ENCODE data around the gene IQCN. TPM values are rescaled to one million over a fixed set of nuclear protein-coding genes. Genes with fewer than 3 reads are reported as not detected.

The IQCN gene
- polyA plus RNA-seq, 1 donor: 5.5 TPM

- H3K4me1 ChIP-seq (ENCODE audit: control insufficient read depth, insufficient read depth, low read length): peaks cover 40% of the 10 kb centered on the region
- no CpG with 5 or more reads among the region's 26 CpGs for WGBS (ENCODE audit: insufficient coverage, low lambda C conversion rate)
- no peaks in the 10 kb centered on the region for H3K9me3 ChIP-seq (ENCODE audit: control insufficient read depth, low read depth, low read length)
- no peak overlapping the region for H3K27ac ChIP-seq (ENCODE audit: low read length)
- H3K4me3 ChIP-seq (ENCODE audit: low read length): no peak overlapping the region
- H3K27me3 ChIP-seq (ENCODE audit: control insufficient read depth, insufficient read depth, low read length): no peaks in the 10 kb centered on the region
- no peak for DNase-seq
- no peaks in the 10 kb centered on the region for H3K36me3 ChIP-seq (ENCODE audit: control insufficient read depth, insufficient read depth, low read length)
Measured at GRCh38 chr19:18287836-18288772, 13.9 kb upstream of the IQCN start.

DNA sequence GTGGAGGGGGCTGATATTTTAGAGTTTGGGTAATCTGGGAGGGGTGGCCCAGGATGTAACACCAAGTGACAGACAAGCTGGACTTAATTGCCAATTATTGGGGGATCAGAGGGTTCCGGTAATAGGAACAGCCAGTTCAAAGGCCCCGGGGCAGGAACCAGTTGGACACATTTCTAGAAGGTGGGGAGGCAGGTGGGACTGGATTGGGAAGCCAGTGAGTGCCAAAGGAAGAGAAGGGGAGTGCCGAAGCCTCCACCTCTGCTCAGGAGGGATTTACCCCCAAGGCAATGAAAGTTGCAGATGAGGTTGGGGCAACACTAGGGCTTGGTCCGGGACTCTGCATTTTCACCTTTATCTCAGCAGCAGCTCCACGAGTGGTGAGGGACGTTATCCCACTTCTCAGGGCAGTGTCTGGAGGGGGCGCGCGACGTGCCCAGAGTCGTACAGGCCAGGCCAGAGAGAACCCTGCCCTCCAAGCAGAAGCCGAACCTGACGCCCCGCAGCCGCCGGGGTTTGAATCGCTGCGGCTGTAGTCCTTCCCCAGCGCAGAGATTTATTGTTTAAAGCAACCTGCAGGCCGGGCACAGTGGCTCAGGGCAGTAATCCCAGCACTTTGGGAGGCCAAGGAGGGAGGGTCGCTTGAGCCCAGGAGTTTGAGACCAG lies 12.9 kb upstream of the IQCN start:
- H3K27ac ChIP-seq (ENCODE audit: low read length): no peak overlapping the region
- WGBS (ENCODE audit: insufficient coverage, low lambda C conversion rate): no CpG with 5 or more reads among the region's 21 CpGs

DNA sequence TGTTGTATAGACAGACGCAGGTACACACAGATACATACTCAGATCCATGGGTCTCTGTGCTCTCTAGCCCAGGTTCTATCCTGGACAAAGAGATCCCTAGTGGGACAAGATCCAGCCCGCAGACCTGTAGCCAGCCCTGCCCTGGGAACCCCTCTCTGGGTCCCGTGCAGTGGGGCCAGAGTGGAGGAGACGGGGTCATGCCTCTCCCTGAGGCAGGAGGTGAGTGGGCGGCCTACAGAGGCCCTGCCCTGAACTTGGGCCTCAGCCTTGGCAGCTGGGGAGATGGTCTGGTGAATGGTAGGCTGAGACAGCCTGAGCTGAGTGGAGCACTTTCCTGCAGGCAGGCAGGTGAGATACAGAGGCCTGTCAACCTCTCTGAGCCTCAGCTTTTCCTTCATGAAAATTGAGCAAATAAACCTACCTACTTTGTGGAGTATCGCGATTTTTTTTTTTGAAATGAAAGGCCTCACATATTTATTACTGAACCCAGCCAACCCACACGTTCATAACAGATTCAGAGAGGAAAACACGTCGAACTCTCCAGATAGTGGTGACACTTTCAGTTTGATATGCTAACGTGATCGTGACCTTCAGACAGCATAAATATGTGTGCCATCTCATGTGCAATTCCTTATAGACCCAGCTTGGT lies 10.6 kb upstream of the IQCN start:
- H3K9me3 ChIP-seq (ENCODE audit: control insufficient read depth, low read depth, low read length): no peaks in the 10 kb centered on the region
- H3K4me1 ChIP-seq (ENCODE audit: control insufficient read depth, insufficient read depth, low read length): peaks cover 34% of the 10 kb centered on the region
- no peaks in the 10 kb centered on the region for H3K27me3 ChIP-seq (ENCODE audit: control insufficient read depth, insufficient read depth, low read length)
- peak overlapping the region; percentile 67 for H3K27ac ChIP-seq (ENCODE audit: low read length)
- H3K36me3 ChIP-seq (ENCODE audit: control insufficient read depth, insufficient read depth, low read length): no peaks in the 10 kb centered on the region
- no peak overlapping the region for H3K4me3 ChIP-seq (ENCODE audit: low read length)
- peak in 1 of 2 donors; percentile 64 for DNase-seq
- WGBS (ENCODE audit: insufficient coverage, low lambda C conversion rate): no CpG with 5 or more reads among the region's 12 CpGs

More for the DNA sequence above, 12.9 kb upstream of the IQCN start:
- DNase-seq: no peak
- Histone ChIP-seq H3K36me3 (ENCODE audit: control insufficient read depth, insufficient read depth, low read length) (no peaks in the 10 kb centered on the region), H3K4me3 (ENCODE audit: low read length) (no peak overlapping the region), H3K9me3 (ENCODE audit: control insufficient read depth, low read depth, low read length) (no peaks in the 10 kb centered on the region), H3K4me1 (ENCODE audit: control insufficient read depth, insufficient read depth, low read length) (peaks cover 43% of the 10 kb centered on the region), H3K27me3 (ENCODE audit: control insufficient read depth, insufficient read depth, low read length) (no peaks in the 10 kb centered on the region)

- Histone ChIP-seq H3K9me3 (ENCODE audit: control insufficient read depth, low read depth, low read length) (no peaks in the 10 kb centered on the region), H3K36me3 (ENCODE audit: control insufficient read depth, insufficient read depth, low read length) (peaks cover 10% of the 10 kb centered on the region), H3K27ac (ENCODE audit: low read length) (peak overlapping the region; percentile 99), H3K4me1 (ENCODE audit: control insufficient read depth, insufficient read depth, low read length) (peaks cover 40% of the 10 kb centered on the region), H3K4me3 (ENCODE audit: low read length) (no peak overlapping the region), H3K27me3 (ENCODE audit: control insufficient read depth, insufficient read depth, low read length) (no peaks in the 10 kb centered on the region)
- WGBS (ENCODE audit: insufficient coverage, low lambda C conversion rate): no CpG with 5 or more reads among the region's 5 CpGs
- no peak for DNase-seq
Measured at GRCh38 chr19:18283338-18283737, 9.1 kb upstream of the IQCN start.

GRCh38 chr19:18282788-18283141 lies 8.5 kb upstream of the IQCN start:
- H3K36me3 ChIP-seq (ENCODE audit: control insufficient read depth, insufficient read depth, low read length): peaks cover 16% of the 10 kb centered on the region
- no peaks in the 10 kb centered on the region for H3K27me3 ChIP-seq (ENCODE audit: control insufficient read depth, insufficient read depth, low read length)
- peak overlapping the region; percentile 39 for H3K4me3 ChIP-seq (ENCODE audit: low read length)
- WGBS (ENCODE audit: insufficient coverage, low lambda C conversion rate): no CpG with 5 or more reads among the region's 4 CpGs
- H3K4me1 ChIP-seq (ENCODE audit: control insufficient read depth, insufficient read depth, low read length): peaks cover 40% of the 10 kb centered on the region
- DNase-seq: peak; percentile 91 to 94
- no peaks in the 10 kb centered on the region for H3K9me3 ChIP-seq (ENCODE audit: control insufficient read depth, low read depth, low read length)
- peak overlapping the region; percentile 99 for H3K27ac ChIP-seq (ENCODE audit: low read length)

DNA sequence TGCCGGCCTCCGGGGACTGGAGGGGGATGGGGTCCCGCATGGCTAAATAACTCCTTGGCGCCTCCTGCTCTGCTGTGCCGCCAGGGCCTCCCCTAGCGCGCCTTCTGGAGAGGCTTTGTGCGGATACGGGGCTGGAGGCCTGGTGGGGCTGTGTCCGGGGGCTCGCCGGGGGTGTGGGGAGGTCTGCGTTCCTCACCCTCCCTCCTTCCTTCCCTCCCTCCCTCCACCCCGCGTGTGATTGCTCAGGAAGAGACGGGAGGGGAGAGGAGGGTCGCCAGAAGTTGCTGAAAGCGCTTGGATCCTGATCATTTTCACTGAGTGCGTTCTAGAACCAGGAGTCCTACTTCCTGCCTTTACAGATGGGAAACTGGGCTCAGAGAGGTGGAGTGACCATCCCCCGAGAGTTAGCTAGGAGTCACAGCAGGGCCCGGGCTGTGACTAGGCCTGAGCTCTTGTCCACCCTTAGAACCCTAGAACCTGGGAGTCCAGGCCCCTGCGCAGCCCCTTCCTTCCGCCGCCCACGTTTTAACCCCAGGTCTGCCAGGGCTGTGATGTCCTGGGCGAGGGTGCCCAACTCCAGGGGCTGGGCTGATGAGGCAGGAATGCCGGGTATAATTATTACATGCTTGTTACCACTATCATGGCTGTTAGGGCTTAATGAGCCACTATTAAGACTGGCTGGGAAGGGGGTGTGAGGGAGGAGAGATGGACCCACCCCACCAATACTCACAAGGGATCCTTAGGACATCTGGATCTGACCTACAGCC lies 8.0 kb upstream of the IQCN start:
- H3K4me1 ChIP-seq (ENCODE audit: control insufficient read depth, insufficient read depth, low read length): peaks cover 38% of the 10 kb centered on the region
- peaks cover 19% of the 10 kb centered on the region for H3K36me3 ChIP-seq (ENCODE audit: control insufficient read depth, insufficient read depth, low read length)
- H3K27ac ChIP-seq (ENCODE audit: low read length): peak overlapping the region; percentile 99
- peak in 1 of 2 donors; percentile 85 for DNase-seq
- WGBS (ENCODE audit: insufficient coverage, low lambda C conversion rate): no CpG with 5 or more reads among the region's 27 CpGs
- no peaks in the 10 kb centered on the region for H3K27me3 ChIP-seq (ENCODE audit: control insufficient read depth, insufficient read depth, low read length)
- peak overlapping the region; percentile 39 for H3K4me3 ChIP-seq (ENCODE audit: low read length)
- H3K9me3 ChIP-seq (ENCODE audit: control insufficient read depth, low read depth, low read length): no peaks in the 10 kb centered on the region

DNA sequence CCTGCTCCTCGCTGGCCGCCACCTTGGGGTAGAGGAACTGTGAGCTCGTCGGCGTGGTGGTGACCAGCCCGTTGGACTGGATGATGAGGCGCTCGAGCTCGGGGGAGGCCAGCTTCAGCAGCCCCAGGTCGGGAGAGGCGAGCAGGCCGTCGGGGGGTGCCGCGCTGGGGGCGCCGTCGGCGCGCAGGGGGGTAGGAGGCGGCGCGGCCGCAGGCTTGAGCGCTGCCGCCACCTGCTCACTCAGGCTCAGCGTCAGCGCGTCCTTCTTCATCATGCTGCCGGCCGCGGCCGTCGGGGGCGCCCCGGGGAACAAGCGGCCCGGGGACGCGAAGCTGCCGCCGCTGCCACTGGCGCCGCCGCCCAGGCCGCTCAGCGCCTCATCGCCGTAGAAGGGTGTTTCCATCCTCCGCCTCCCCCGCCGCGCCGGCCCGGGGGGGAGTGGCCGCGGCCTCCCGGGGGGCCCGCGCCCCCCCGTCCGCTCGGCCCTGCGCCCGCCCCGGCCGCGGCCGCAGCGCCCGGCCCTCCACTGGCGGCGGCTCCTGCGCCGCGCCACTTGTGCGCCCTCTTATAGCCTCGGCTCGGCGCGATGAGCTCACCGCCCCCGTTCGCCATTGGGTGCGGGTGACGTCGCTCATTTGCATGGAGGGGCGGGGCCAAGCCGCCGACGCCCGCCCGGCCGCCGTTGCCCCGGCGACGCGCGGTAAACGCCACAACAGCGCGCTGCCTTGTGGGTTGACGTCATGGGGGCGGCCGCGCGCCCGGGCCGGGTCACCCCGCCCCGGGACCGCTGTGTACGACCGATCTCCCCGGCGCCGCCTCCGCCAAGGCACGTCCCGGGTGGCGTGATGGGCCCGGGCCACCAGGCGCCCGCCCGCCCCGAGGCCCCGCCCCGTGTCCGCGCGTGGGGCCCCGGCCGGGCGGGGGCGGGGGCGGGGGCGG lies 7.1 kb upstream of the IQCN start, which contains the start of gene JUND:
Gene JUND, minus strand, starts transcription at position 541 of the 939 bp plus-strand sequence. Its CDS starts 138 bp downstream, at position 403.
- no peaks in the 10 kb centered on the region for H3K9me3 ChIP-seq (ENCODE audit: control insufficient read depth, low read depth, low read length)
- peaks cover 22% of the 10 kb centered on the region for H3K36me3 ChIP-seq (ENCODE audit: control insufficient read depth, insufficient read depth, low read length)
- no peaks in the 10 kb centered on the region for H3K27me3 ChIP-seq (ENCODE audit: control insufficient read depth, insufficient read depth, low read length)
- H3K27ac ChIP-seq (ENCODE audit: low read length): peak within 1 kb of the TSS; percentile 100
- DNase-seq: peak; percentile 99 to 100
- H3K4me1 ChIP-seq (ENCODE audit: control insufficient read depth, insufficient read depth, low read length): peaks cover 39% of the 10 kb centered on the region
- H3K4me3 ChIP-seq (ENCODE audit: low read length): peak within 1 kb of the TSS; percentile 100
- WGBS (ENCODE audit: insufficient coverage, low lambda C conversion rate): no CpG with 5 or more reads among the region's 138 CpGs

GRCh38 chr19:18280247-18281081 lies 6.2 kb upstream of the IQCN start:
- no CpG with 5 or more reads among the region's 111 CpGs for WGBS (ENCODE audit: insufficient coverage, low lambda C conversion rate)
- Histone ChIP-seq H3K4me3 (ENCODE audit: low read length) (peak overlapping the region; percentile 100), H3K36me3 (ENCODE audit: control insufficient read depth, insufficient read depth, low read length) (peaks cover 30% of the 10 kb centered on the region), H3K27me3 (ENCODE audit: control insufficient read depth, insufficient read depth, low read length) (no peaks in the 10 kb centered on the region), H3K27ac (ENCODE audit: low read length) (peak overlapping the region; percentile 100), H3K9me3 (ENCODE audit: control insufficient read depth, low read depth, low read length) (no peaks in the 10 kb centered on the region), H3K4me1 (ENCODE audit: control insufficient read depth, insufficient read depth, low read length) (peaks cover 48% of the 10 kb centered on the region)
- peak; percentile 80 to 84 for DNase-seq

All from large intestine (tissue), 3 donors.